ENCODE measurements around the gene CLK3. TPM values are rescaled to one million over a fixed set of nuclear protein-coding genes. Genes with fewer than 3 reads are reported as not detected.
"Not testable (repeated sequence)": the region's sequence is repeated elsewhere in the genome, so short reads cannot be mapped to it uniquely, and the experiment has no call there.

The CLK3 gene
- total and polyA plus RNA-seq, 8 donors: 23.1 to 89.9 (median 29.8) TPM

- WGBS, 2 donors: 85 to 86% methylated on average over 7 of the region's 7 CpGs
- FAIRE-seq (no peak), DNase-seq (peak in 1 of 6 donors; percentile 23), ATAC-seq (no peak)
- Histone ChIP-seq H3K4me3 (no peak overlapping the region), H3K4me1 (no peaks in the 10 kb centered on the region), H3K36me3 (no peaks in the 10 kb centered on the region), H3K9me3 (no peaks in the 10 kb centered on the region), H3K27ac (no peak overlapping the region), H3K27me3 (no peaks in the 10 kb centered on the region)
- TF ChIP-seq CTCF (IDR thresholded peaks at IDR 0.05): no peak
- intact Hi-C loops (cut with DNase I): no loop called here
Measured at GRCh38 chr15:74593122-74593521, 22.5 kb upstream of the CLK3 start.

GRCh38 chr15:74594455-74594854 lies 21.2 kb upstream of the CLK3 start:
- intact Hi-C loops (cut with DNase I): no loop called here
- FAIRE-seq (no peak), DNase-seq (peak in 1 of 6 donors; percentile 36), ATAC-seq (no peak)
- Histone ChIP-seq H3K27me3 (no peaks in the 10 kb centered on the region), H3K9me3 (no peaks in the 10 kb centered on the region), H3K27ac (no peak overlapping the region), H3K36me3 (no peaks in the 10 kb centered on the region), H3K4me1 (peaks cover 0 to 5% (median 0%) of the 10 kb centered on the region in 3 donors), H3K4me3 (no peak overlapping the region)
- no peak for TF ChIP-seq CTCF (IDR thresholded peaks at IDR 0.05)
- 95 to 97% methylated on average over 4 of the region's 4 CpGs for WGBS, 2 donors

GRCh38 chr15:74595271-74595670 lies 20.4 kb upstream of the CLK3 start:
- ATAC-seq (no peak), DNase-seq (peak in 1 of 6 donors; percentile 14), FAIRE-seq (no peak)
- no peaks in the 10 kb centered on the region for H3K27me3 ChIP-seq
- H3K4me1 ChIP-seq: peaks cover 0 to 8% (median 4%) of the 10 kb centered on the region in 3 donors
- intact Hi-C loops (cut with DNase I): no loop called here
- no peaks in the 10 kb centered on the region for H3K9me3 ChIP-seq
- H3K4me3 ChIP-seq: no peak overlapping the region
- WGBS, 2 donors: 89 to 91% methylated on average over 5 of the region's 5 CpGs
- no peak overlapping the region for H3K27ac ChIP-seq
- TF ChIP-seq CTCF (IDR thresholded peaks at IDR 0.05): no peak
- no peaks in the 10 kb centered on the region for H3K36me3 ChIP-seq

GRCh38 chr15:74596736-74597135 lies 18.9 kb upstream of the CLK3 start:
- 80 to 87% methylated on average over 10 of the region's 11 CpGs for WGBS, 2 donors
- ATAC-seq; H3K9me3 ChIP-seq; H3K27ac ChIP-seq; H3K36me3 ChIP-seq; H3K27me3 ChIP-seq; H3K4me1 ChIP-seq; H3K4me3 ChIP-seq; intact Hi-C loops (cut with DNase I); FAIRE-seq: not testable (repeated sequence)
- peak in 2 of 6 donors; percentile 24 to 39 for DNase-seq

- H3K27ac ChIP-seq; H3K9me3 ChIP-seq; H3K4me3 ChIP-seq; intact Hi-C loops (cut with DNase I); ATAC-seq; H3K4me1 ChIP-seq; H3K27me3 ChIP-seq; FAIRE-seq; H3K36me3 ChIP-seq: not testable (repeated sequence)
- 86 to 89% methylated on average over 14 to 16 of the region's 16 CpGs for WGBS, 2 donors
- peak in 2 of 6 donors; percentile 21 to 40 for DNase-seq
Measured at GRCh38 chr15:74597146-74597705, 18.4 kb upstream of the CLK3 start.

- Histone ChIP-seq H3K27me3 (no peaks in the 10 kb centered on the region), H3K36me3 (no peaks in the 10 kb centered on the region), H3K4me1 (peaks cover 0 to 8% (median 4%) of the 10 kb centered on the region in 3 donors), H3K4me3 (peak overlapping the region; percentile 48 to 60 (median 53)), H3K9me3 (no peaks in the 10 kb centered on the region), H3K27ac (peak overlapping the region; percentile 24 to 74 (median 59))
- peak; percentile 98 to 99 (median 99) for ATAC-seq
- no peak for FAIRE-seq
- peak; percentile 95 to 98 (median 96) for DNase-seq
- 0% methylated on average over 26 of the region's 26 CpGs for WGBS, 2 donors
- TF ChIP-seq CTCF (IDR thresholded peaks at IDR 0.05): no peak
- intact Hi-C loops (cut with DNase I): no loop called here
Measured at GRCh38 chr15:74598126-74598842, 17.4 kb upstream of the CLK3 start.

All from pancreas (tissue), 10 donors.